ENCODE measurements around the gene TXLNG. TPM values are rescaled to one million over a fixed set of nuclear protein-coding genes. Genes with fewer than 3 reads are reported as not detected.

Gene TXLNG
- total RNA-seq, 2 experiments from 2014 or later = 17.3 to 18.8 TPM

GRCh38 chrX:16839852-16840460 lies 53.7 kb downstream of the TXLNG start:
- CTCF ChIA-PET = interaction anchor here (1.1 kb wide), 1 partner anchor 12 kb away, joined by 4 read pairs; no protein-coding TSS in a partner anchor
- H3K36me3 Mint-ChIP-seq (ENCODE audit: low read depth) = peaks cover 33% of the 10 kb centered on the region

DNA sequence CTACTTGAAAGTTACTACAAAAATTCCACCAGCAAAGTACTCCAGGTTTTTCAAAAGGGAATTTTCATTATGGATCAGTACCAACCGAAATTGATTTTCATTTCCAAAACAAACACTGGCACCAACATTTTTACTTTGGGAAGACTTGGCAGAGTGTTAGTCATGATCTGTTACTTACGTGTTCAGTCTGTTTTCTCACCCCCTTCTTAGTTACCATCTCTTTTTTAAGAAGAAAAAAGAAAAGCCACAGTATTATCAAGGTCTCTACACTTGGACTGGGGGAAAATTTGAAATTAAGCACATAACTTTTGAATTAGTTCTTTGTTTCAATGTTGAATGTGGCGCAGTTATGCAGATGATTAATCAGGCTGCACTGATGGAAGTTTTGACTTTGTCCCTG lies 56.4 kb downstream of the TXLNG start:
- Mint-ChIP-seq H3K27ac (peak overlapping the region; percentile 66), H3K4me3 (no peak overlapping the region), H3K9me3 (no peaks in the 10 kb centered on the region), H3K27me3 (no peaks in the 10 kb centered on the region), H3K4me1 (ENCODE audit: low read depth) (peaks cover 13% of the 10 kb centered on the region), H3K36me3 (ENCODE audit: low read depth) (peaks cover 34% of the 10 kb centered on the region)
- no peak for ATAC-seq
- no peak for TF ChIP-seq CTCF (IDR thresholded peaks at IDR 0.05)
- intact Hi-C loops (cut with micrococcal nuclease) = no loop called here
- no peak for DNase-seq
- CTCF ChIA-PET = no interaction called here
- POLR2A ChIA-PET = no interaction called here

More at GRCh38 chrX:16839852-16840460, 53.7 kb downstream of the TXLNG start:
- peaks cover 9% of the 10 kb centered on the region for H3K4me1 Mint-ChIP-seq (ENCODE audit: low read depth)
- no peaks in the 10 kb centered on the region for H3K9me3 Mint-ChIP-seq
- no peak for ATAC-seq
- DNase-seq = no peak
- H3K4me3 Mint-ChIP-seq = no peak overlapping the region
- H3K27ac Mint-ChIP-seq = peak overlapping the region; percentile 55
- no peak for TF ChIP-seq CTCF (IDR thresholded peaks at IDR 0.05)
- intact Hi-C loops (cut with micrococcal nuclease) = no loop called here
- POLR2A ChIA-PET = interaction anchor here (1.0 to 1.2 kb wide), 2 partner anchors 8 to 28 kb away, joined by 3 read pairs; no protein-coding TSS in a partner anchor
- no peaks in the 10 kb centered on the region for H3K27me3 Mint-ChIP-seq

DNA sequence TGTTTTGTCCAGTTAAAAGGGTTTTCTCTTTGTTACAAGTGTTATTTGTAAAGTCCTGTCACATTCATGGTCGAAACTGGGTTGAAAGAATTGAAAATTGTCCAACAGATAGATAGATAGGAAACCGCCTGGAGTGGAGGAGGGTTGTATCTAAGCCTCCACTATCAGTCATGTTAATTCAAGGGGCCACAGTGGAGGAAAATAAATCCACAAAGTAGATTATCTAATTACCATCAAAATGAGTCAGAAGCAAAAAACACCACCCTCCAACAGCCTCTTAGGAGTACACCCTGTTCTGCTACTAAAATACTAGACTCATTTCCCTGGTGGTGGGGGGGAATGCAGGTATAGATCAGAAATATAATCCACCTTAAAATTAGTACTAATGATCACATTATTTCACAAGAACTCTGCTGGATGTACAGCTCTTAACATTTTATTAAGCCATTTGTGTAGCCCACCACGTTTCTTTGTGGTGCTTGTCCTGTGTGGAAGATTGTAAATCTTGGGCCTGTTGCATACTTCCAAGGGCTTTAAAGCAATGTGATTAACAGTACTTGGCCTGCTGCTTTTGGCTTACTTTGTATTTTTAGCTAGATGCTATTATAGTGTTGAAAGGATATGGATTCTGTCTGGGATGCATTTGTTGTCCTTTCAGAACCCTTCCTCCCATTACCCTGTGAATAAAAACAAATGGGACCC lies 57.1 kb downstream of the TXLNG start:
- H3K27ac Mint-ChIP-seq = peak overlapping the region; percentile 66
- H3K4me1 Mint-ChIP-seq (ENCODE audit: low read depth) = peaks cover 15% of the 10 kb centered on the region
- H3K9me3 Mint-ChIP-seq = no peaks in the 10 kb centered on the region
- peak; percentile 37 for ATAC-seq
- H3K27me3 Mint-ChIP-seq = no peaks in the 10 kb centered on the region
- DNase-seq = no peak
- TF ChIP-seq CTCF (IDR thresholded peaks at IDR 0.05) = no peak
- ChIA-PET POLR2A (no interaction called here), CTCF (no interaction called here)
- intact Hi-C loops (cut with micrococcal nuclease) = no loop called here
- H3K36me3 Mint-ChIP-seq (ENCODE audit: low read depth) = peaks cover 36% of the 10 kb centered on the region
- H3K4me3 Mint-ChIP-seq = no peak overlapping the region

DNA sequence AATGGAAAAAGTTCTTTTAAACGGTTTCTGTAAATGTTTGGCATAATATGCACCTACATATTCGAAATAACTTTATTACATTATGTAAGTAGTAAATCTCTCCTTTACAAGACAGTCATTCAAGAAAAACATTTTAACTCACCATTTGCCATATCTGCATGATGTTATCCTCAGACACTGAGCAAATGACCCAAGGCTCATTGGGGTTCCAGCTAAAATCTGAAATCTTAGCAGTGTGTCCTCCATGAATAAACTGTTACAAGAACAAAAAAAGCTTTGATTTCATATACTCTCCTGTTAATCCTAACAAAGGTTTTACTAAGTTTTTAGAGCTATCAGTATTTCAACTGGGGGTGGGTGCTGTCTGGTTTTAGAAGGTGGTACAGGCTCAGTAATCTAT lies 59.4 kb downstream of the TXLNG start:
- ChIA-PET CTCF (no interaction called here), POLR2A (interaction anchor here (1.4 kb wide), 1 partner anchor 10 kb away, joined by 5 read pairs; no protein-coding TSS in a partner anchor)
- no peak for TF ChIP-seq CTCF (IDR thresholded peaks at IDR 0.05)
- Mint-ChIP-seq H3K27ac (no peak overlapping the region), H3K4me3 (no peak overlapping the region), H3K27me3 (no peaks in the 10 kb centered on the region), H3K36me3 (ENCODE audit: low read depth) (peaks cover 40% of the 10 kb centered on the region), H3K9me3 (no peaks in the 10 kb centered on the region), H3K4me1 (ENCODE audit: low read depth) (peaks cover 25% of the 10 kb centered on the region)
- DNase-seq (no peak), ATAC-seq (no peak)
- intact Hi-C loops (cut with micrococcal nuclease) = no loop called here

DNA sequence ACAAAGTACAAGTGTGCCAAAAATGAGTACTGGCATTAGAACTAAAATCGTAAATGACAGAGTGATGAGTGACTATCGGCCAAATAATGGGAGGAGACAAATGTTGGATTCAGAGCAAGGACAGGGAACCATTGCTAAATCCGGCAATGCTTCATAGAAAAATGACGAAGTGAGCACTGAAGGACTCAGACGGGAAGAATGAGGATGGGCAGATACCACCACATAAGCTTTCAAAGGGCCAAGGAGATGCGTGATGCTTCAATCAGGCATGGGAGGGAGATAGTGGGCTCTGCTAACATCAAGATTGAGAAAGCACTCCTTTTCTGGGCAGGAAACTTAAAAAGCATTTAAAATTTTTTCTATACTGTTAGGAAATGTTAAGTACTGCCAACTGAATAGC lies 62.3 kb downstream of the TXLNG start:
- CTCF ChIA-PET = no interaction called here
- intact Hi-C loops (cut with micrococcal nuclease) = no loop called here
- Mint-ChIP-seq H3K9me3 (no peaks in the 10 kb centered on the region), H3K4me1 (ENCODE audit: low read depth) (peaks cover 41% of the 10 kb centered on the region), H3K27ac (no peak overlapping the region), H3K4me3 (no peak overlapping the region), H3K36me3 (ENCODE audit: low read depth) (peaks cover 44% of the 10 kb centered on the region), H3K27me3 (no peaks in the 10 kb centered on the region)
- ATAC-seq (no peak), DNase-seq (no peak)
- POLR2A ChIA-PET = interaction anchor here (0.5 kb wide), 1 partner anchor 77 kb away, joined by 4 read pairs; no protein-coding TSS in a partner anchor
- TF ChIP-seq CTCF (IDR thresholded peaks at IDR 0.05) = no peak
